Endodermal cell (in vitro differentiated cells): Measurements from ENCODE around the gene CLHC1. TPM values are rescaled to one million over a fixed set of nuclear protein-coding genes. Genes with fewer than 3 reads are reported as not detected.

Experiments used
- DNase-seq: peaks from one replicate; pipeline ENCODE4 v3.0.0-alpha.2; 2017
- H3K27ac ChIP-seq: 2 replicates; pipeline ENCODE4 v1.5.1; 2013; ENCODE audit warnings: mild to moderate bottlenecking, low read depth, low read length, moderate library complexity
- H3K27me3 ChIP-seq: 2 replicates; pipeline ENCODE4 v1.6.1; 2013; ENCODE audit warnings: mild to moderate bottlenecking, low read length, moderate library complexity; ENCODE audit not compliant: insufficient read depth, control insufficient read depth, poor library complexity, severe bottlenecking
- H3K36me3 ChIP-seq: 2 replicates; pipeline ENCODE4 v1.7.0; 2013; ENCODE audit warnings: mild to moderate bottlenecking, low read length, moderate library complexity; ENCODE audit not compliant: control insufficient read depth, insufficient read depth
- H3K4me1 ChIP-seq: one replicate; pipeline ENCODE4 v1.7.0; 2013; ENCODE audit warnings: low read length; ENCODE audit not compliant: control insufficient read depth, insufficient read depth
- H3K4me3 ChIP-seq: 2 replicates; pipeline ENCODE4 v1.5.1; 2013; ENCODE audit warnings: mild to moderate bottlenecking, low read length, moderate library complexity
- H3K9ac ChIP-seq: 2 replicates; pipeline ENCODE4 v1.6.1; 2013; ENCODE audit warnings: mild to moderate bottlenecking, low read length, moderate library complexity; ENCODE audit not compliant: poor library complexity, severe bottlenecking; ENCODE audit errors: extremely low read depth
- H3K9me3 ChIP-seq: 2 replicates; pipeline ENCODE4 v1.6.1; 2013; ENCODE audit warnings: mild to moderate bottlenecking, low read length, moderate library complexity; ENCODE audit not compliant: control insufficient read depth
- H3K27ac Mint-ChIP-seq: 2 replicates; pipeline ENCODE4 v1.8.0; 2020; ENCODE audit warnings: mixed read lengths
- H3K27me3 Mint-ChIP-seq: 2 replicates; pipeline ENCODE4 v1.8.0; 2021; ENCODE audit warnings: mild to moderate bottlenecking, mixed read lengths; ENCODE audit not compliant: insufficient read depth
- H3K36me3 Mint-ChIP-seq: 2 replicates; pipeline ENCODE4 v1.8.0; 2020; ENCODE audit warnings: low read depth, mixed read lengths
- H3K4me1 Mint-ChIP-seq: 2 replicates; pipeline ENCODE4 v1.8.0; 2020; ENCODE audit warnings: mixed read lengths
- H3K4me3 Mint-ChIP-seq: 2 replicates; pipeline ENCODE4 v1.8.0; 2020; ENCODE audit warnings: mild to moderate bottlenecking, moderate library complexity, mixed read lengths
- H3K9me3 Mint-ChIP-seq: 2 replicates; pipeline ENCODE4 v1.8.0; 2020; ENCODE audit warnings: mild to moderate bottlenecking, mixed read lengths
- WGBS, 2 experiments: methylation state at CpG; one replicate each; pipeline versions ENCODE4 v1.1.5 to v1.1.7; 2013; ENCODE audit warnings: missing lambda C conversion rate in 2 of 2, mixed read lengths in 1 of 2; ENCODE audit not compliant: insufficient coverage in 1 of 2, insufficient read length in 1 of 2; 5-methylcytosine and 5-hydroxymethylcytosine counted together
- total RNA-seq, 2 donors: library from RNA; stranded (reverse); fragmentation: NEBNext Ultra II Directional in 1 of 2; extraction: Animal tissue kit (Norgen Biotek cat#: 25700) in 1 of 2; gene quantifications; 2 replicates in 1 of 2; 3 replicates in 1 of 2; pipeline ENCODE4 v1.2.1, GENCODE V29; 2021
- TF ChIP-seq, protein P1 (sequence below): fragments of 200-600 bp; sonication (generic); conservative IDR thresholded peaks from 2 replicates; pipeline ENCODE4 v1.5.0; 2021; ENCODE audit warnings: antibody characterized with exemption, mild to moderate bottlenecking

Gene CLHC1
- total RNA-seq, 2 donors from 2014 or later, result 15.4 to 17.9 TPM

DNA sequence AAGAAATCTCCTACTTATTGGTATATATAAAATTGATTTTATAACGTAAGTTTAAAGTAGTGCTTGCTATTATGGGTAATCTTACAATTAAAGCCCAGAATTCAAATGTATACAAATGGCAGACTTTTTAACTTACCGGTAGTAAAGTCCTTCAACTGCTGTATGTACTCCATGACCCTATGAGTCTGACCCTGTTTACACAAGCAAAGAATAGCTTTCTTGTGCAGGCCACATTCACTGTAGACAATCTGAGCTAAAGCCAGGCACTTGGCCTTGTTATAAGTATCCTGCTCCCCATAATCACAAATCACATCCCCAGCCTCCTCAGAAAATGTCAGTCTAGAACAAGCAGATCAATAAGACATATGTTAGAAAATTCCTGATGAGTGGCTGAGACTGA is 51.7 kb downstream of the CLHC1 start:
- Histone ChIP-seq H3K4me3 (no peak overlapping the region), H3K9ac (no peak overlapping the region), H3K36me3 (peaks cover under 1% of the 10 kb centered on the region), H3K27me3 (no peaks in the 10 kb centered on the region), H3K27ac (no peak overlapping the region), H3K9me3 (no peaks in the 10 kb centered on the region), H3K4me1 (no peaks in the 10 kb centered on the region)
- Mint-ChIP-seq H3K9me3 (no peaks in the 10 kb centered on the region), H3K4me3 (no peak overlapping the region), H3K27ac (no peak overlapping the region), H3K4me1 (peaks cover 9% of the 10 kb centered on the region), H3K36me3 (peaks cover 1% of the 10 kb centered on the region), H3K27me3 (no peaks in the 10 kb centered on the region)
- no peak for DNase-seq
- TF ChIP-seq, protein P1, sequence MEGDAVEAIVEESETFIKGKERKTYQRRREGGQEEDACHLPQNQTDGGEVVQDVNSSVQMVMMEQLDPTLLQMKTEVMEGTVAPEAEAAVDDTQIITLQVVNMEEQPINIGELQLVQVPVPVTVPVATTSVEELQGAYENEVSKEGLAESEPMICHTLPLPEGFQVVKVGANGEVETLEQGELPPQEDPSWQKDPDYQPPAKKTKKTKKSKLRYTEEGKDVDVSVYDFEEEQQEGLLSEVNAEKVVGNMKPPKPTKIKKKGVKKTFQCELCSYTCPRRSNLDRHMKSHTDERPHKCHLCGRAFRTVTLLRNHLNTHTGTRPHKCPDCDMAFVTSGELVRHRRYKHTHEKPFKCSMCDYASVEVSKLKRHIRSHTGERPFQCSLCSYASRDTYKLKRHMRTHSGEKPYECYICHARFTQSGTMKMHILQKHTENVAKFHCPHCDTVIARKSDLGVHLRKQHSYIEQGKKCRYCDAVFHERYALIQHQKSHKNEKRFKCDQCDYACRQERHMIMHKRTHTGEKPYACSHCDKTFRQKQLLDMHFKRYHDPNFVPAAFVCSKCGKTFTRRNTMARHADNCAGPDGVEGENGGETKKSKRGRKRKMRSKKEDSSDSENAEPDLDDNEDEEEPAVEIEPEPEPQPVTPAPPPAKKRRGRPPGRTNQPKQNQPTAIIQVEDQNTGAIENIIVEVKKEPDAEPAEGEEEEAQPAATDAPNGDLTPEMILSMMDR, result no peak
- WGBS, 2 experiments, result 97 to 100% methylated on average over 1 to 2 of the region's 2 CpGs

DNA sequence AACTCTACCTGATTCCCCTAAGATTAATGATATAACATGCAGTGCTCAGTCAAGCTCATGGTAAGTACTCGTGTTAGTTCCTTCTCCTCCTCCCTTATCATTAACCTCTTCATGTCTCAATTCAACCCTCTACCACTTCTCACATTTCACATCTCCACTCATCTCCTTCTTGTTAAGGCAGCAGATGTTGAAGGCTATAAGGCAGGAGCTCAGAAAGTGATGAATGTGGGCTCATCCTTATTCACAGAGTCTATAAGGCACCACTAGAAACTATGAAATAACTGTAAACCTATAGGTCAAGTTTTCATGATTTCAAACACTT is 56.0 kb downstream of the CLHC1 start:
- H3K27ac Mint-ChIP-seq, result no peak overlapping the region

GRCh38 chr2:55175254-55176093 is 56.6 kb downstream of the CLHC1 start:
- no peaks in the 10 kb centered on the region for H3K27me3 Mint-ChIP-seq
- WGBS, 2 experiments, result 82 to 86% methylated on average over 4 to 5 of the region's 5 CpGs
- no peak for DNase-seq
- Histone ChIP-seq H3K4me1 (no peaks in the 10 kb centered on the region), H3K4me3 (no peak overlapping the region), H3K9ac (no peak overlapping the region), H3K36me3 (peaks cover 14% of the 10 kb centered on the region), H3K27me3 (no peaks in the 10 kb centered on the region), H3K27ac (no peak overlapping the region), H3K9me3 (no peaks in the 10 kb centered on the region)
- TF ChIP-seq, protein P1, result peak; percentile 75
- no peaks in the 10 kb centered on the region for H3K4me1 Mint-ChIP-seq
- no peaks in the 10 kb centered on the region for H3K9me3 Mint-ChIP-seq
- H3K27ac Mint-ChIP-seq, result no peak overlapping the region
- no peak overlapping the region for H3K4me3 Mint-ChIP-seq
- H3K36me3 Mint-ChIP-seq, result peaks cover 2% of the 10 kb centered on the region

More for the DNA sequence above, 56.0 kb downstream of the CLHC1 start:
- Histone ChIP-seq H3K9ac (no peak overlapping the region), H3K4me1 (no peaks in the 10 kb centered on the region), H3K36me3 (peaks cover 14% of the 10 kb centered on the region), H3K4me3 (no peak overlapping the region), H3K27me3 (no peaks in the 10 kb centered on the region), H3K27ac (no peak overlapping the region), H3K9me3 (no peaks in the 10 kb centered on the region)
- H3K4me3 Mint-ChIP-seq, result no peak overlapping the region
- TF ChIP-seq, protein P1, result no peak
- H3K36me3 Mint-ChIP-seq, result peaks cover 2% of the 10 kb centered on the region
- H3K27me3 Mint-ChIP-seq, result no peaks in the 10 kb centered on the region
- no peaks in the 10 kb centered on the region for H3K4me1 Mint-ChIP-seq
- WGBS, 2 experiments, result 50 to 55% methylated on average over 1 of the region's 1 CpG
- H3K9me3 Mint-ChIP-seq, result no peaks in the 10 kb centered on the region
- DNase-seq, result no peak
